DMS53 treated with DMSO at 0.1 percent for 48 hours (cell line): ENCODE results near the gene TMEM163.
"Not testable (repeated sequence)": the region's sequence is repeated elsewhere in the genome, so short reads cannot be mapped to it uniquely, and the experiment has no call there.

Experiments
- DNase-seq: peaks from one replicate; lab custom pipeline; 2025; ENCODE audit not compliant: unreplicated experiment; lab: John Stamatoyannopoulos, UW

TMEM163 gene

DNA sequence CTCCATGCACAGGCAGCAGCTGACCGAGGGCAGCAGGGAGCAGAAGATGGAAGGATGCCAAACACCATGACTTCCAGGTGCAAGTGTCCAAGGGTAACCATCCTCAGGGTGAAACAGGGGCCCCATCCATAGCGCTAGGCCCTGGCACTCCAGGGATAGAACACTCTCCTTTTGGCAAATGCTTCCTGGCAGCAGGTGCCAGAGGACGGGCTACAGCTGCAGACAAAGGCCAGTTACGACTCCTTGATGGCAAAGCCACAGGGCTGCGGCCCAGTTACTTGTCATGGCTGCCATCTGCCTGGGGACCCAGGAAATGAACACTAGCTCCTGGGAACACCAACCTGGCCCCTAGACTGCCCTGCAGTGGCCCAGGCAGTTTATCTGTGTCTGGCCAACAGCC lies 178.8 kb downstream of the TMEM163 start:
- DNase-seq = no peak

DNA sequence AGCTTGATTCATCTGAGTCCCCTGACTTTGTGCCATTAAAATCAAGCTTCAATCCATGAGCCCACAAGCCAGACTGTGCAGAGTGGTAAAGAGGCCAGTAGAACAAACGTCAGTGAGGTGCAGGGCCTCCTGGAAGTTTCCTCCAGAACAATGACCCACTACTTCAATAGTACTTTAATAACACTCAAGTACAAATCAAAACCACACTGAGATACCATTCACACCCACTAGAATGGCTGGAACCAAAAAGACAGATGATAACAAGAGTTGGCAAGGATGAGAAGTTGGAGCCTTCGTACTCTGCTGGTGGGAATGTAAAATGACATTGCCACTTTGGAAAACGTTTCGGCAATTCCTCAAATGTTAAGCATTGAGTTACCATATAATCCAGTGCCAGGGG lies 181.1 kb downstream of the TMEM163 start:
- no peak for DNase-seq

DNA sequence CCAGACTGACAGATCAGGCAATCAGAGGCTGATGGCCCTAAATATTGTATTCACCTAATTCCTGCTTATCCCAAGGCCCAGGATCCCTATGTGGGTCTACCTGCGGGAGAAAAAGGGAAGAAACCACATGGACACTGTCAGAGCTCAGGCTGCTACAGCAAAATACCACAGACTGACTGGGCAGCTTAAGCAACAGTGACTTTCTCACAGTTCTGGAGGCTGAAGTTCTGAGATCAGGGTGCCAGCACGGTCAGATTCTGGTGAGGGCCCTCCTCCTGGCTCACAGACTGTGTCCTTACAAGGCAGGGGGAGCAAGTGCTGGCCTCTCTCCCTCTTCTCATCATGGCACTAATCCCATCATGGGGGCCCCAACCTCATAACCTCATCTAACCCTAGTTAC lies 181.7 kb downstream of the TMEM163 start:
- no peak for DNase-seq

DNA sequence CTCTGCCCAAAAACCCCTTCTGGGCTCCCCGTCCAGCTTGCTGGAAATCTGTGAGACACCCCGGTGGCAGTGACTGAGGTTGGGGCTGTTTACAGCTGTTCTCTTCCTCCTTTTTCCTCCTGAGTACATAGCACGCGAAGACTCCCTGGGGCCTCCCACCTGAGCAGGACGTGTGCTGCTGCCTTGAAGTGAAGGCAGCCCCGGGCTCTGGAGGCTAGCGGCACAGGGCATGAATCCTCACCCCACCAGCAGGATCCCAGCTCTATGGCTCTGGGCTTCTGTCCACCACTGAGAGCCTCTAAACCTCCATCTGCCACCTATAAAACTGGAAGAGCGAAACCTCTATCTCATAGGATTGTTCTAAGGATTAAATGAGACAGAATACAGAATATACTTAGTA lies 182.5 kb downstream of the TMEM163 start:
- DNase-seq = no peak

DNA sequence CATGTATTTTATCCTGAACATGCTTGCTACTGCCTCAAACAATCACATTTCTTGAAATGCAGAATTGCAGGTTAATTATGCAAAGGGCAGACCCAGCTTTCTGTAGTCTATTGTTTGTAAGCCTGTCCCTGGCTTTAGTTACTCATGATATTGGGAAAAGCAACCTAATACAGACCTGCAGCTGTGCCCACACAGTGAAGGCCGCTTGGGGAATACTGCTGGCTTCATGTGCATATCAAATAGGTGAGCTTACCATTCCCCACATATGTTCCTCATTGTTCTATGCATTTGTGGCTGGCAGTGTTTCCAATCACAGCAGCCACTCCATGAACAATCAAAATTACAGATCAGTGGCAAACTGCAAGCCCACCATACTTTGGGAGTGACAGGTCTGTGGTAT lies 186.3 kb downstream of the TMEM163 start:
- DNase-seq = no peak

DNA sequence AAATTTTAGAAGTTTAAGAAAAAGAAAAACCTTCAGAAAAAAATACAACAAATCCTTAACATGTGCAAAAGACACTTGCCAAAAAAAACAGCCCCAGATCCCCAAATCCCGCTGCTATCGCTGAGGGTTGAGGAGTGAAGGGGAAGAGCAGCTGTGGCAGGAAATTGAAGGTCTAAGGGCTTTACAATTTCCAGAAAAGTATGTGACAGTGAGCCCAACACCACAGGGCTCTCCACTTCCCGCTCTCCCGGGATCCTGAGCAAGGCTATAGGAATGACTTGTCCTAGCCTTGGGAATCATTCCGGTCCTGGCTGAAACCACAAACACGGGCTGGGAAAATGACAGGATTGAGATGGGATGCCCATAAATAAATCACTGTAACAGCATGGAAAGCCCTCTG lies 191.4 kb downstream of the TMEM163 start:
- DNase-seq = no peak

DNA sequence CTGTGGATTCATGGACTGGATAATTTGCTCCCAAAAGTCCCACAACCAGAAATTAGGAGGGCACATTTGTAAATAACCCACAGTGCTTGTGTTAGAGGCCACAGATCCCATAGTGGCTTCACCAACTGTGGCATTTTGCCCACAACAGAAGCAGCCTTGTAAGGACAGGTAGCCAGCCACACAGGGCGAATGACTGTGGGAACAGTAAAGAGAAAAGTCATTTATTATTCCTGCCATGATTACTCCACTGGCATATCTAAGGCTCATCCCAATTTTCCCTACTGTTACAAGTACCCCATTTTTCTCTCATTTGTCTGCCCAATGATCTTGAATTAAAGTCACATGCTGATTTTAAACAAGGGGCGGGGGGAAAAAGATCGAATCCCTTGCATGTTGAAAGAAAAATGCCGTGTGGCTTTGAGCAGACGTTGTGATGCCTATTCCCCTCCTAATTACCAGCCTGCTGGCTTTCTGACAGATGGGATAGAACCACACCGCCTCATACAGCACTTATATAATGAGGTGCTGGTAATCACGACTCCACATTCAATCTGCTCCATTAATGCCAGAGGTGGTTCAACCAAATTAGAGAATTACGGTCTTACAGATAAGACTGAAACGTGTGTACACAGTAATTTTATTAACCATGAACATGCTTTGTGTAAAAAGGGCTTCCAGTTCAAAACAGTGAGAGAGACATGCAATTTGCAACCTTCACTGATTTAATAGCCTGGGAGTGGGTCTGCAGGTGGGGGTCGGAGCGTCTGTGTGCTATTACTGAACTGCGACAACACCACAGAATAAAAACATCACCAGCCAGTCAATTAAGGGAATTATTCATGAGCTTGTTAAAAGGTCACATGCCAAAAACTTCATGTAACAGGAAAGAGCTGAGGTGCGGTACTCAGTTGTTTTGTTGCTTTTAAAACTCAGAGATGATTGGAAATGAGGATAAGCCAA lies 196.0 kb downstream of the TMEM163 start:
- no peak for DNase-seq

DNA sequence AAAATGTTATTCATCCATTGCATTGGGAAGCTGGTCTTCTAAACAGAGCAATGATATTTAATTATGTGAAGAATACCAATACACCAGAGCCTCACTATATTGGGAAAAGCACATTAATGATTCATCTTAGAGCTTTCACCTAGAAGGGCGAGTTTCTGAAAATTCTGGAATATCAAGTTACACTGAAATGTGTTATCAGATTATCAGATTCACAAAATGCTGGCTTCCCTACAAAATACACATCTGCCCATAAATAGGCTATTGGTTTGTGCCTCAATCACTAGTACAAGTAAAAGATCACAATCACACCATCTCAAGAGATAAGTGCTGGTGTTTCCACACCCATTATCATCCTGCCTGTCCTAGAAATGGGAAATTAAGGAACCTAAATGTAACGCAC lies 200.7 kb downstream of the TMEM163 start:
- DNase-seq = no peak

DNA sequence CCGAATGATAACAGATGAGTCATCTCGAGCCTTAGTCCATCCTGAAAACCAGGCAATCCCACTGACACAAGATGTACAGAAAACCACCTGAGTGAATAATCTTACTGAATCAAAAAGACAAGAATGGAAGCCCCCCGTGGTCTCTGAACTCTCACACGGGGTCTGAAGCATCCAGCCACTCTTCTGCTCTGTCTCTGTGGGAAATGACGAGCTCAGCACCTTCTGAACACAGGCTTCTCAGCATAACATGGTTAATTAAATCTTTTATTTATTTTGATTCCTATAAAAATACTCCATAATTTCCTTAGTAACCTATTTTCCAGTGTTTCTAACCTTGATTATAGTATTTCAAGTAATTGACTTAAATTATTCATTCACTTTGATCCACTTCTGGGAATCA lies 203.7 kb downstream of the TMEM163 start:
- DNase-seq = no peak

DNA sequence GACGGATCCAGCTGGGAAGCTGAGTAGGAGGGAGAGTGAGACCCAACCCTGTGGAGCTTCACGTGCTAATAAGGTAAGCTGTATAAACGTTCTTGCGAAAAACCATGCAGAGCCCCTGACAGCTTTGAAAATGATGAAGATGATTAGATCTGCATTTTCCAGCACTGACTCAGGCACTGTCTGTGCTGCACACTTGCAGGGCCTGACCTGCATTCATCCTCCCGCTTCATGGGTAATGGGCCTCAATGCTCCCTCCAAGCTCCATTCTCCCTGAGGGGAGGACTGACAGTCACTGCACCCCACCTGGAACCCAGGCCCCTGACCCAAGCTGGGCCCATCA lies 205.4 kb downstream of the TMEM163 start:
- no peak for DNase-seq

DNA sequence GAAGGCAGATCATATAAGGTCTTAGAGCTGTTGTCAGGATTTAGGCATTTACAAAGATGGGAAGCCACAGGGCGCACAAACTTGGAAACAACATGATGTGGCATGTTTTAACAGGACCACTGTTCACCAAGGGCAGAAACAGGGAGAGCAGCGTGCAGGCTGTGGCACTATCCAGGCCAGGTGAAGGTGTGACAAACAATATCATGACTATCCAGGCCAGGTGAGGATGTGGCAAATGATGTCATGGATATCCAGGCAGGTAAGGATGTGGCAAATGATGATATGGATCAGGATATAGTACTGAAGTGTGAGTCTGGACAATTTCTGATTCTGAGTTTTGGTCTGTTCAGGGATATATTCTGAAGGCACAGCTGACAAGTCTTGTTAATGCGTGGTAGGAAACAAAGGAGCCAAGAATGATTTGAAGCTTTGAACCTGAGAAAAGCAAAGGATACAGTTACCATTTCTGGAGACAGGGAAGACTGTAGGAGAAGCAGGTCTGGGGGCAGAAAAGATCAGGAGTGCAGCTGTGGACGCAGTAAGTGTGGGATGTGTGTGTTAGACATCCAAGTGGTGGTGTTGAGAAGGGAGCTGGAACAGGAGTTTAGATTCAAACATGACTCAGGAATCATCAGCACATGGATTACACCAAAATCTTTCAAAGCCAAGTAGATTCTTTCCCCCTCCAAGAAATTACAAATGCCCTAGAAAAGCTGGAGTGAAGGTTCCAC lies 205.9 kb downstream of the TMEM163 start:
- no peak for DNase-seq

DNA sequence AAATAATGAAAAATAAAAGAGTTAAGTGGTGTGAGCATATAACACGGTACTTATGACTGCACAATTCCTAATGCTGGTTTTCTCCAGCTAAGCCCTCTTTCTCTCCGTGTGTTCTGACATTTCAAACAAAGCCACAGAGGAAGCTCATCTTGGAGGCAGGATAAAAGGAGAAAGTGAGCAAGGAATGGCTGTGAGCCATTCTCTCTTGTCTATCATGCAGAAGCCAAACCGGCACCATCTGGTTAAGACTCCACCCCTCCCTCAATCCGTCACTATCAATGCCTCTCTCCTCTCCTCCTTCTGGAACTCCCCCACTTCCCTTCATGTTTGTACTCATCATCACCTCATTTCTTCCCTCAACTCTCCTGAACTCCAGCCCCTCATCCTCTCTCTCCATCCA lies 210.4 kb downstream of the TMEM163 start:
- DNase-seq = no peak

DNA sequence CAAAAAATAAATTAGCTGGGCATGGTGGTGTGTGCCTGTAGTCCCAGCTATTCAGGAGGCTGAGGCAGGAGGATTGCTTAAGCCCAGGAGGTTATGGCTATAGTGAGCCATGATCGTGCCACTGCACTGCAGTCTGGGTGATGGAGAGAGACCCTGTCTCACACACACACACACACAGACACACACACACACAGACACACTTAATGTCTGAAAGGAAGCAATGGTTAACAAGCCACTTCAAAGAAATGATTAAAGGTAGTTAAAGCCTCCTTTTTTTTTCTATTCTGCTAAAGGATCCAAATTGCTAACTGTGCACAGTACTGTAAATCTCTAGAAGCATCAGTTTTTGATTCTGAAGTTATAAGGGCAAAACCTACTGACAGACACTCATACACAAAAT lies 211.1 kb downstream of the TMEM163 start:
- DNase-seq = no peak

DNA sequence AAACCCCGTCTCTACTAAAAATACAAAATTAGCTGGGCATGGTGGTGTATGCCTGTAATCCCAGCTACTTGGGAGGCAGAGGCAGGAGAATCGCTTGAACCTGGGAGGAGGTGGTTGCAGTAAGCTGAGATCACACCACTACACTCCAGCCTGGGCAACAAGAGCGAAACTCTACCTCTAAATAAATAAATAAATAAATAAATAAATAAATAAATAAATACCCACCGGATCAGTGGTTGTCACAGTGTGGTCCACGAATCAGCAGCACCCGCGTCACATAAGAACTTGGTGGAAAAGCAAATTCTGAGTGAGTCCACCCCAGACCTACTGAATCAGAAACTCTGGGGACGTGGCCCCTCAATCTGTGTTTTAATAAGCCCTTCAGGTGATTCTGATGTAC lies 211.6 kb downstream of the TMEM163 start:
- DNase-seq = not testable (repeated sequence)

DNA sequence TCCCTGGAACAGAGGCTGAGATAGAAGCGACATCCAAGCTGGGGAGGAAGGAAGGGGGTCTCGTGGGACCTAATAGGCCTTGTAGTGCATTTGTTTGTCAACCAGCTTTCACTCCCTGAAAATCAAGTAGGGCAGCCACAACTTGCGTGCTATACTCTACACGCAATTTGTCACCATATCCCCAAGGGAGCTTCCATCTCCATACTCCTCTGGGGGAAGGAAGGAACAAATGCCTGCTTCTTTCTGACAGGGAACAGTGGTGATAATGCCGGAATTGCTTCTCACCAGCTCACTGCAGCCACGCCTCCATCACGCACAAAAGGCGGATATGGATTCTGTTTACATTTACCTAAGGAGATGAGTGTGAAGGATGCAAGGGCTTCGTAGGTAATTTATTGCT lies 213.4 kb downstream of the TMEM163 start:
- no peak for DNase-seq

DNA sequence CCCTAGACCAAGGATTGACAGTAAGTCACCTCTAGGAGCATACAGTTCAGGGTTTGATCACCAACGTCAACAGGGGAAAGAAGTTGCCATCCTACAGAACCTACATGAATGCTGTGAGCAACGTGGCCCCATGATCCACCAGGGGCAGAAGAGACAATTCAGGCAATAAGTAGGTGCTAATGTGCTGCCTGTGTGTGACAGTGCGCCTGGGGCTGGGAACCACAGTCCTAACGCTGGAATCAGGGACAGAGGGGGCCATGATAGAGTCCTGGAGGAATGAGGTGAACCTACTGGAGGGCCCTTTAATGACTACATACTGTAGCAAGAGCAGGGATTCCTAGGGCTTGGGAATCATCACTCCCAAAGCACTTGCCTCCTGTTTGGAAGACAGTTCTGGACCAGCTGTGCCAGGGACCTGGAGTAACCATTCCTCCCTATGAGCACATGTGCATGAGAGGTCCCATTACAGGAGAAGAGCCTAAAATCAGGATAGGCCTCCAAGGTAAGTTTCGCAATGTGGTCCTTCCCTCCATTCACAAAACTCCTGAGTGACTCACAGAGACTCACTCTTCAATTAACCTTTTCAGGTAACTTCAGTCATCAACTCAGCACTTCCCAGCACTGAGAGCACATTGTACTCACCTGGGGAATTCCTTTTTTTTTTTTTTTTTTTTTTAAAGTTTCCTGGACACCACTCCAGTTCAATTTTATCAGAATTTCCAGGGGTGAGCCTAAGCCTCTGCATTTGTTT lies 214.0 kb downstream of the TMEM163 start:
- DNase-seq = no peak

DNA sequence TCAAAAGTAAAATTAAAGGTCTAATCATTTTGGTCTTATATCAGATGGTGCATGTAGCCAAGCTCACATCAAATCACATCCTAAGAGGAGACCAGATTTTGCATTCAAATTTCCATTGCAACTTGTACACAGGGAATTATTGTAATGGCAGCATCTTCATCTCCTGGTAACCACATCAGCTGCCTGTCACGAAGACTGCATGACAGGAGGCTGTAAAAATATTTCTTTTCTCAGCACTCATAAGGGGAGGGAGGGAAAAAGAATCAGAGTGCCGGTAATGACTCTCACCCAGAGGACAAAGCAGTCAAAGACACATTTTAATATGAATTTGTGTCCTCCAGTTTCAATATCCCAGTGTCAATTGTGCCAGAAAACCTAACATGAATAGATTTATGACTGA lies 216.7 kb downstream of the TMEM163 start:
- DNase-seq = no peak

DNA sequence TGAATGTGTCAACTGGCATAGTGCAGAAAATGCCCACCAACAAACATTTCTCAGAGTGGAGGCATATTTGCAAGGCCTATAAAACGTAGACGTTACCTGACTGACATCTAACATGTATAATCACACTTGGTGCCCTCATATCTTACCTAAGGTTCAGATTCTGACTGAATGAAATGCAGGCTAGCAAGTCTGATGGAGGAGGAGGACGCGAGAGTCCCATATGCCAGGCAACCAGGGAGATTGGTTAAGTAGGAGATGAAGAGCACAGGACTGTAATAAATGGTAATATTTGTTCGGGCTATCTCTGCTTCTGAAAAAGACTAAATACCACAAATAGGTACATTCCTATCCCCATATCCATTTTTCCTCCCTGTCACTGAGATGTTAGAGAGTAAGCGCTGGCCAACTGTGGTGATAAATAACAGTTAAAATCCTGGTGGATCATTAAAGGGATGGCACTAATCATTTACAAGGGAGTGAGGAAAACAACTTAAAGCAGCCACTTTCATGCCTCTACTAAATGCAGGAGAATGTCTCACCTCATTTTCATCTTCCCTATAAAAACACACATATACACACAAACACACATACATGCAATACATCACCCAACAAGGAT lies 217.2 kb downstream of the TMEM163 start:
- no peak for DNase-seq

DNA sequence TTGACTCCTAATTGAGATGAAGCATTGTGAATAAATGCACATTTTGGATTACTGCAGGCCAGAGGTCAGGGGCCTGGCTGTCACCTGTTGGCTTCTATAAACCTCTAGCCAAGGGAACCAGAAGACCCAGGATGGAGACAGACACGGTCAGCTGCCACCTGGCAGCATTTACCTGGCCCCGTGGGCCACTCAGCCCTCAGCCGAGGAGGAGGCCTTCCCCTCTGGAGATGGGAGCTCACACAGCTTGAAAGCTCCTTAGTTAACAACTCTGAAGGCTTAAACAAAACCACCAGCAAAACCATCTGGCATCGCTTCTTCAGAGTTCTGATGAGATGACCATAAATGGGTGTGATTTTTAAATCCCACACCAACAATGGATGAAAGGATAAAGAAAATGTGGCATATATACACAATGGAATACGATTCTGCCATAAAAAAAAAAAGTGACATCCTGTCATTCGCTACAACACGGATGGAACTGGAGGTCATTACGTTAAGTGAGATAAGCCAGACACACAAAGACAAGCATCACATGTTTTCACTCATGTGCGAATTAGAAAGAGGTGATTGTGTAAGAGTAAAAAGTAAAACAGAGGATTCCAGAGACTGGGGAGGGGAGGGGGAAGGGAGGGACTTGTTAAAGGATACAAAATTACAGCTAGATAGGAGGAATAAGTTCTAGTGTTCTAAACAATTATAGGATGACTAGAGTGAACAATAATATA lies 218.4 kb downstream of the TMEM163 start:
- no peak for DNase-seq

DNA sequence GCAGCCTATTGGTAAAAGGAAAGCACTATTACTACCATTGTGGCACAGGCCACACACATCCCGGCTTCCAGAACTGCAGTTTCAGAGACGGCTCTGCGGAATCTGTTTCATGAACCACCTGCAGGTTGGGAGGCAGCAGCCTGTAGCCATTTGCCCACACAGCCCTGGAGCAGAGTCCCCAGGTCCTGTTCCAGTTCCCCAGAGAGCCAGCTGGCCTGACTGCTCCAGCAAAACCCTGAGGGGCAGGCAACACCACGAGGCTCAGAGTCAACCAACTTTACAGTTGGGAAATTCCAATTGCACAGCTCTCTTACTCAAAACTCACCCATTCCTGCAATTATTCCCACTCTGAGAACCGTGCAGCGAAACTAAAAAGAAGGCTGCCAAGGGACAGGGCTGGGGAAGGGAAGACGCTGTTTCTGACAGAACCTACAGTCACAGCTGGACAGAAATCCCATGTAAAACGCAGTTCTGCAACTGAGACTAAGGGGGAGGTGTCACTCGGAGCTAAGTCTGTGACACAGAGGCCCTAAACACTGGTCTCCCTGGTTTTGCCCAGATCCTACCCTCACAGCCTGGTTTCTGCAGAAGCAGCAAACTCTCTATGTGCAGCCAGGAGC lies 219.4 kb downstream of the TMEM163 start:
- DNase-seq = no peak
